ENCODE measurements around the gene GIN1.
"Not testable (repeated sequence)": the region's sequence is repeated elsewhere in the genome, so short reads cannot be mapped to it uniquely, and the experiment has no call there.

The GIN1 gene

GRCh38 chr5:103086547-103086946 lies 33.4 kb downstream of the GIN1 start:
- TF ChIP-seq EZH2phosphoT487 (IDR thresholded peaks at IDR 0.05; ENCODE audit: borderline replicate concordance, low read length) (no peak), CTCF (IDR thresholded peaks at IDR 0.05; ENCODE audit: low read depth, low read length, poor library complexity, severe bottlenecking) (no peak)
- H3K4me3 ChIP-seq (ENCODE audit: low read length): no peak overlapping the region
- no peaks in the 10 kb centered on the region for H4K20me1 ChIP-seq (ENCODE audit: control insufficient read depth, insufficient read depth, low read depth, low read length)
- no peaks in the 10 kb centered on the region for H3F3A ChIP-seq (ENCODE audit: control insufficient read depth, insufficient read depth)
- H3K79me2 ChIP-seq (ENCODE audit: control insufficient read depth, low read length): no peaks in the 10 kb centered on the region
- H3K36me3 ChIP-seq (ENCODE audit: control insufficient read depth, low read length): peaks cover 6% of the 10 kb centered on the region; the same call in 1 of the 2 replicates
- no peaks in the 10 kb centered on the region for H3K27me3 ChIP-seq (ENCODE audit: control insufficient read depth, low read length)
- no peak overlapping the region for H3K27ac ChIP-seq (ENCODE audit: low read depth, low read length)
- no peaks in the 10 kb centered on the region for H3K9me2 ChIP-seq (replicated peaks; ENCODE audit: control insufficient read depth, low read length)
- H3K4me2 ChIP-seq (ENCODE audit: low read length): no peak overlapping the region
- H3K9me3 ChIP-seq (ENCODE audit: control insufficient read depth, insufficient read depth, low read length): no peaks in the 10 kb centered on the region
- H3K4me1 ChIP-seq (ENCODE audit: control insufficient read depth, low read length): no peaks in the 10 kb centered on the region

- no peaks in the 10 kb centered on the region for H3K27me3 ChIP-seq (ENCODE audit: control insufficient read depth, low read length)
- no peaks in the 10 kb centered on the region for H3K9me2 ChIP-seq (replicated peaks; ENCODE audit: control insufficient read depth, low read length)
- TF ChIP-seq CTCF (IDR thresholded peaks at IDR 0.05; ENCODE audit: low read depth, low read length, poor library complexity, severe bottlenecking) (no peak), EZH2phosphoT487 (IDR thresholded peaks at IDR 0.05; ENCODE audit: borderline replicate concordance, low read length) (no peak)
- H3F3A ChIP-seq (ENCODE audit: control insufficient read depth, insufficient read depth): no peaks in the 10 kb centered on the region
- no peaks in the 10 kb centered on the region for H4K20me1 ChIP-seq (ENCODE audit: control insufficient read depth, insufficient read depth, low read depth, low read length)
- H3K4me2 ChIP-seq (ENCODE audit: low read length): no peak overlapping the region
- H3K79me2 ChIP-seq (ENCODE audit: control insufficient read depth, low read length): no peaks in the 10 kb centered on the region
- no peaks in the 10 kb centered on the region for H3K36me3 ChIP-seq (ENCODE audit: control insufficient read depth, low read length)
- no peaks in the 10 kb centered on the region; the same call in 1 of the 2 replicates for H3K9me3 ChIP-seq (ENCODE audit: control insufficient read depth, insufficient read depth, low read length)
- no peak overlapping the region for H3K4me3 ChIP-seq (ENCODE audit: low read length)
- no peak overlapping the region for H3K27ac ChIP-seq (ENCODE audit: low read depth, low read length)
- H3K4me1 ChIP-seq (ENCODE audit: control insufficient read depth, low read length): no peaks in the 10 kb centered on the region
These were observed 40.1 kb downstream of the GIN1 start for GRCh38 chr5:103079796-103080195.

- Histone ChIP-seq H3K9me3 (ENCODE audit: control insufficient read depth, insufficient read depth, low read length) (peaks cover 2% of the 10 kb centered on the region; the same call in 1 of the 2 replicates), H3K36me3 (ENCODE audit: control insufficient read depth, low read length) (no peaks in the 10 kb centered on the region), H3K27ac (ENCODE audit: low read depth, low read length) (no peak overlapping the region), H4K20me1 (ENCODE audit: control insufficient read depth, insufficient read depth, low read depth, low read length) (no peaks in the 10 kb centered on the region), H3K4me1 (ENCODE audit: control insufficient read depth, low read length) (no peaks in the 10 kb centered on the region), H3K4me2 (ENCODE audit: low read length) (no peak overlapping the region), H3K27me3 (ENCODE audit: control insufficient read depth, low read length) (no peaks in the 10 kb centered on the region), H3K4me3 (ENCODE audit: low read length) (no peak overlapping the region), H3F3A (ENCODE audit: control insufficient read depth, insufficient read depth) (no peaks in the 10 kb centered on the region), H3K79me2 (ENCODE audit: control insufficient read depth, low read length) (no peaks in the 10 kb centered on the region), H3K9me2 (replicated peaks; ENCODE audit: control insufficient read depth, low read length) (no peaks in the 10 kb centered on the region)
- TF ChIP-seq EZH2phosphoT487 (IDR thresholded peaks at IDR 0.05; ENCODE audit: borderline replicate concordance, low read length): no peak
- TF ChIP-seq CTCF (IDR thresholded peaks at IDR 0.05; ENCODE audit: low read depth, low read length, poor library complexity, severe bottlenecking): no peak
These were observed 44.5 kb downstream of the GIN1 start for GRCh38 chr5:103075442-103075841.

GRCh38 chr5:103073500-103073899 lies 46.4 kb downstream of the GIN1 start:
- not testable (repeated sequence) for H3K4me2 ChIP-seq (ENCODE audit: low read length); H3K27me3 ChIP-seq (ENCODE audit: control insufficient read depth, low read length); H3K9me3 ChIP-seq (ENCODE audit: control insufficient read depth, insufficient read depth, low read length); H4K20me1 ChIP-seq (ENCODE audit: control insufficient read depth, insufficient read depth, low read depth, low read length); H3K4me1 ChIP-seq (ENCODE audit: control insufficient read depth, low read length); H3K9me2 ChIP-seq (replicated peaks; ENCODE audit: control insufficient read depth, low read length); H3K4me3 ChIP-seq (ENCODE audit: low read length); H3K36me3 ChIP-seq (ENCODE audit: control insufficient read depth, low read length); H3K27ac ChIP-seq (ENCODE audit: low read depth, low read length); H3F3A ChIP-seq (ENCODE audit: control insufficient read depth, insufficient read depth); H3K79me2 ChIP-seq (ENCODE audit: control insufficient read depth, low read length)

Measured in DOHH2 (cell line).